Tibial nerve (tissue), 4 donors: ENCODE measurements around the gene JUN.

ENCODE experiments used
- EP300 ChIP-seq, 2 donors: sonication (generic); formaldehyde crosslinking; IDR thresholded peaks; one replicate each; pipeline ENCODE4 v1.6.1; 2017; ENCODE audit warnings: antibody characterized with exemption in 2 of 2, mild to moderate bottlenecking in 1 of 2
- TF ChIP-seq, protein P1 (sequence below), 5 experiments: fragments of 200-600 bp in 3 of 5; fragments of 450-650 bp in 2 of 5; sonication (generic) in 3 of 5; IDR thresholded peaks; one replicate each; pipeline ENCODE4 v1.5.1; 2016 to 2019; ENCODE audit warnings: antibody characterized with exemption in 5 of 5, mild to moderate bottlenecking in 3 of 5, moderate library complexity in 2 of 5

DNA sequence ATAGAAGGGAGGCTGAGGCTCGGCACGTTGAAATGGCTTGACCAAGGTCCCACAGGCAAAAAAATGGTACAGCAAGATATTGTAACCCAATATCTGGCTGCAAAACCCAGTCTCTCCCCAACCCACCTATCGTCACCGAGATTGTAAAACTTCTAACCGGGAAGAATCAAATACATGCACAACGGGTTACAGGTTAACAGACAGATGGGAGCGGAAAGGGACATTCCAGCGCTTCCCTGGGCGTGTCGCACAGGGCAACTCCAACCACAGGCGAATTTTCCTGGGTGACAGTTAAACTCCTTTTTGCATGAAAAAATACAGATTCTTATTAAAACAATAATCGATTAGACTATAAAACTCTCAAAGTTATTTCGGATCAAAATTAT is 31.8 kb upstream of the JUN start:
- TF ChIP-seq, protein P1, sequence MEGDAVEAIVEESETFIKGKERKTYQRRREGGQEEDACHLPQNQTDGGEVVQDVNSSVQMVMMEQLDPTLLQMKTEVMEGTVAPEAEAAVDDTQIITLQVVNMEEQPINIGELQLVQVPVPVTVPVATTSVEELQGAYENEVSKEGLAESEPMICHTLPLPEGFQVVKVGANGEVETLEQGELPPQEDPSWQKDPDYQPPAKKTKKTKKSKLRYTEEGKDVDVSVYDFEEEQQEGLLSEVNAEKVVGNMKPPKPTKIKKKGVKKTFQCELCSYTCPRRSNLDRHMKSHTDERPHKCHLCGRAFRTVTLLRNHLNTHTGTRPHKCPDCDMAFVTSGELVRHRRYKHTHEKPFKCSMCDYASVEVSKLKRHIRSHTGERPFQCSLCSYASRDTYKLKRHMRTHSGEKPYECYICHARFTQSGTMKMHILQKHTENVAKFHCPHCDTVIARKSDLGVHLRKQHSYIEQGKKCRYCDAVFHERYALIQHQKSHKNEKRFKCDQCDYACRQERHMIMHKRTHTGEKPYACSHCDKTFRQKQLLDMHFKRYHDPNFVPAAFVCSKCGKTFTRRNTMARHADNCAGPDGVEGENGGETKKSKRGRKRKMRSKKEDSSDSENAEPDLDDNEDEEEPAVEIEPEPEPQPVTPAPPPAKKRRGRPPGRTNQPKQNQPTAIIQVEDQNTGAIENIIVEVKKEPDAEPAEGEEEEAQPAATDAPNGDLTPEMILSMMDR (IDR thresholded peaks at IDR 0.05) = no peak
- no peak for TF ChIP-seq EP300 (IDR thresholded peaks at IDR 0.05)
